Measurements from ENCODE around the gene CHD9NB.

GRCh38 chr16:53089434-53090285 lies 37.0 kb upstream of the CHD9NB start:
- TF ChIP-seq, protein P1, sequence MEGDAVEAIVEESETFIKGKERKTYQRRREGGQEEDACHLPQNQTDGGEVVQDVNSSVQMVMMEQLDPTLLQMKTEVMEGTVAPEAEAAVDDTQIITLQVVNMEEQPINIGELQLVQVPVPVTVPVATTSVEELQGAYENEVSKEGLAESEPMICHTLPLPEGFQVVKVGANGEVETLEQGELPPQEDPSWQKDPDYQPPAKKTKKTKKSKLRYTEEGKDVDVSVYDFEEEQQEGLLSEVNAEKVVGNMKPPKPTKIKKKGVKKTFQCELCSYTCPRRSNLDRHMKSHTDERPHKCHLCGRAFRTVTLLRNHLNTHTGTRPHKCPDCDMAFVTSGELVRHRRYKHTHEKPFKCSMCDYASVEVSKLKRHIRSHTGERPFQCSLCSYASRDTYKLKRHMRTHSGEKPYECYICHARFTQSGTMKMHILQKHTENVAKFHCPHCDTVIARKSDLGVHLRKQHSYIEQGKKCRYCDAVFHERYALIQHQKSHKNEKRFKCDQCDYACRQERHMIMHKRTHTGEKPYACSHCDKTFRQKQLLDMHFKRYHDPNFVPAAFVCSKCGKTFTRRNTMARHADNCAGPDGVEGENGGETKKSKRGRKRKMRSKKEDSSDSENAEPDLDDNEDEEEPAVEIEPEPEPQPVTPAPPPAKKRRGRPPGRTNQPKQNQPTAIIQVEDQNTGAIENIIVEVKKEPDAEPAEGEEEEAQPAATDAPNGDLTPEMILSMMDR (IDR thresholded peaks at IDR 0.05) = no peak
- TF ChIP-seq POLR2A (IDR thresholded peaks at IDR 0.05) = no peak

All from body of pancreas (tissue), 4 donors.